GM21723 (cell line): ENCODE measurements around the gene EML6.

Experiments used
- ATAC-seq: cut with Tn5 transposase; IDR thresholded peaks from one replicate; pipeline ENCODE4 v1.9.1; 2021; ENCODE audit warnings: mild to moderate bottlenecking, moderate library complexity; ENCODE audit not compliant: unreplicated experiment

Gene EML6

DNA sequence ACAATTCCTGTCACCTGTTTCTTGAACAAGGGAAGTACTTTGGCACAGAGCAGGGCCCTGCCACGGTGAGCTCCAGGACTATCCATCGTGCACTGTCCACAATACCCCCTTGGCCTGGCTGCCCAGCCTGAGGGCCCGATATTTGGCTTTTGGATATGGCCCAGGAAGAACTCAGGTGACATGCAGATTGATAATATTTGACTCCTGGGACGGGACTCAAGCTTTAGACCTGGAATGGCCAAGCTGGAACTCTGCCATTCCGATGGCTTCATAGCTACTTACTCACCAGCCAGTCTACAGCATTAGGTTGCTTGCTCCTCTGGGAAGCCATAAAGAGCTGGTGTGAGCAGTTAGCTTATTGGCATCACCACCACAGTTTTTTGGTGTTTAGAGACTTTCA, 26.6 kb downstream of the EML6 start:
- ATAC-seq = no peak

- ATAC-seq = no peak
Measured at GRCh38 chr2:54752439-54752838, 29.0 kb downstream of the EML6 start.

DNA sequence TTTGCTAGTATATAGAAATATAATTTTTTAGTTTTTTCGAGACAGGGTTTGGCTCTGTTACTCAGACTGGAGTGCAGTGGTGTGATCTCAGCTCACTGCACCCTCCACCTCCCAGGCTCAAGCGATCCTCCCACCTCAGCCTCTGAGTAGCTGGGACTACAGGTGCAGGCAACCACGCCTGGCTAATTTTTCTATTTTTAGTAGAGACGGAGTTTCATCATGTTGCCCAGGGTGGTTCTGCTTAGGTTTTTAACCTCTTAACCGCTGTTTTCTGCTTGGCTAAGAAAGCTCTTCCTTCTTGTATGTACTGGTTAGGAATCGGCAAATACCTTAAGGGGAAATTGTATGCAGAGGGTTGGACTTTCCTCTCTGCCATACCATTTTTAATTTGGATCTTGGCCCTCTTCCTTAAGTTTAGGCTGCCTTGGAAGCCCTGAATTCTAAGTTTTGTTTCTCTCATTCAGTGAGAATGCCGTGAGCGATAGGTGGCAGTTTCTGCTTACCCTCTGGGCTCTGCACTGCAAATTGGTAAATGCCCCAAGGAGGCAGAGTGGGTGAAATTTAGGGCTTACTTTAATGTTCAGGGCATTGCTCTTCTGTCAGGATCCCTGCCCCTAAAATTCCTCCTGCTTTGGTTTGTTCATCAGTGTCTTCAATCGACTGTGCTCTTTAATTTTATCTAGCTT, 32.3 kb downstream of the EML6 start:
- ATAC-seq = peak; percentile 78

- ATAC-seq = peak; percentile 44
Measured at GRCh38 chr2:54757500-54757899, 34.0 kb downstream of the EML6 start.

DNA sequence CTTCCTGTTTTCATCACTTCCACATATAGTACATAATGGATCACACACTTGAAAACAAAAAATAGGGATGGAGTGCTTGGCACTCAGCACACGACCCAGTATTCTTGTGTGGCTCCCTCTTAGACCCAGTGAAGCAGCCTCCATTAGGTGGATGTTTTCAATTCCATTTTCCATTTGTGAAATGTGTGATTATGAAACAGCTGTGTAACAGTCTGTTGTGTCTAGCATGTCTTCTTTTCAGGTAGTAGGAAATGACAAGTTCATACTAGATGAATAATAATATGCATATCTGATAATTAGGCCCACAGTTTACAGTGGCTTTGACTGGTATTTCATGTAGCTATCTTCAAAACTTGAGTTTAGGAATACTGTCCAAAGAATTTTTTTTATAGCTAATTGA, 35.5 kb downstream of the EML6 start:
- ATAC-seq = no peak

DNA sequence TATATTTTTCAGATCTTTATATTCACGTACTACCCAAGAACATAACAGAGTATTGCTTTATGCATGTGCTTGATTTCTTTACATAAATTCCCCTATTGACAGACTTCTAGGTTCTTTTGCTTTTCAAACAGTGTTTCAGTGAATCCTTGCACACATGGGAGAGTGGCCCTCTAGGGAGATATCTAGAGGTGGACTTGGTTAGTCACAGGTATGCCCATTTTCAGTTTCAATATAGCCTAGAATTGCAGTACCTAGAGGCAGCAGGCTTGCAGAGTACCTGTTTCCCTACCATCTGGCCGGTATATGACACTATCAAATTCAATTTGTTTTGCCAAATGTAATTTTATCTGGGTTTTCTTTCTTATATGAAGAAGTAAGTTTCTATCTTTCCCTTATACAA, 36.8 kb downstream of the EML6 start:
- ATAC-seq = no peak

- ATAC-seq = no peak
Measured at GRCh38 chr2:54763636-54764291, 40.3 kb downstream of the EML6 start.

GRCh38 chr2:54767921-54768320, 44.5 kb downstream of the EML6 start:
- ATAC-seq = no peak

DNA sequence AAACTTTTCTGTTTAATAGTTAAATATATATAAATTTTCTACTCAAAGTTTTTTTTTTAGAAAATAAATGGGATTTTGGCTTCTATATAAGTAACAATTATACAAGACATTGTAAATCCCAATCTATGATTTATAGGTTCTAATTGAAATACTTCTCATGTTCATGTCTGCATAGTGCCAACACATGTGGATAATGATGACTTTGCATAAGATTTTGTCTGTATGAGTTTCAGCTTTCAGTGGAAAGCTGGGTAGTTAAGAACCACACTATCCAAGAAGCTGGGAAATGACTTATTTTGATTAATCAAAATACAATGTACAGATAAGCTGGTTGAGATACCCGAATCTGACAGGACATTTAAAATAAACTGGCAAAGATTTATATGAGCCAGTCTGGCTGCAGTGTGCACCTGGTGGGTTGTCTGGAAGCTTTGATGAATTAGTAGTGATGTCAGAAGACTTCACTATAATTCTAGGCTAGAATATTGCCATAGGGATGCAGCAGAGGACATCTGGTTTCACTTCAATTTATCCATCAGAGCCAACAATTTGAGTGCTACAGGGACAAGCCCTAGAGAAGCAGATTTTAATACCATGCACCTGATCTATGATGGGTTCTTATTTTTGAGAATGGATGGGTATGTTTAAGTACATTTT, 45.4 kb downstream of the EML6 start:
- ATAC-seq = no peak

DNA sequence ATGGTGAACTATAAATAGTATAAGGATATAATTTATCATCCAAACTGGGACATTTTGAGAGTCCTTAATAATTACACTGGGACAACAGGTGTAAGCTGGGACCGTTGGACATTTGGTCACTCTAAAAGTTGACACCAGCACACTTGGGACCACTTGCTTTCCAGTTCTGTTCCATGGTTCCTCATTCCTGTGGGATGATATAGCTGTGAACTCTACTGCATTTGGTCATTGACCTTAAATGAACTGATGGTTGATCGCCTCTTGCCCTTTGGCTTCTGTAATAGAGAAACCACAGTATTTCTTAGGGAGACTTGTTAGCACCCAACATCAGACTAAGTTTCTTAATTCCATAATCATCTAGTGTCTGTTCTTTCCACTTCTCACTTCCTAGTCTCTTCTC, 46.7 kb downstream of the EML6 start:
- ATAC-seq = no peak

DNA sequence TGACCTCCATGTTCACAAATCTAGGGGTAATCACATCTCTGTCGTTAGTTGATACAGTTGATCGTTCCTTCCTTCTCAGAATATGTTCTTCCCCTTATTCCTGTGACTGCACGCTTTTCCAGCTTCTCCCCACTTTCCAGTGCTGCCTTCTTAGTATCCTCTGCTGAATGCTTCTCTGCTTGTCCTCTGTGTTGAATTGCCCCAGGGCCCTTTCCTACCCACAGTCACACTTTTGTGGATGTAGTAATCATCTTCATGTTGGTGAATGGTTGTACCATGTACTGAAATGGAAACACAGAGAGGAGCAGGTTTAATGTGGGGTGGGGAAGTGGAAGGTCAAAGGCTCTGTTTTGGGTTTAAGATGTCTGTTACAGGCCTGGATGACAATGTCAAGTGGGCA, 47.2 kb downstream of the EML6 start:
- no peak for ATAC-seq

DNA sequence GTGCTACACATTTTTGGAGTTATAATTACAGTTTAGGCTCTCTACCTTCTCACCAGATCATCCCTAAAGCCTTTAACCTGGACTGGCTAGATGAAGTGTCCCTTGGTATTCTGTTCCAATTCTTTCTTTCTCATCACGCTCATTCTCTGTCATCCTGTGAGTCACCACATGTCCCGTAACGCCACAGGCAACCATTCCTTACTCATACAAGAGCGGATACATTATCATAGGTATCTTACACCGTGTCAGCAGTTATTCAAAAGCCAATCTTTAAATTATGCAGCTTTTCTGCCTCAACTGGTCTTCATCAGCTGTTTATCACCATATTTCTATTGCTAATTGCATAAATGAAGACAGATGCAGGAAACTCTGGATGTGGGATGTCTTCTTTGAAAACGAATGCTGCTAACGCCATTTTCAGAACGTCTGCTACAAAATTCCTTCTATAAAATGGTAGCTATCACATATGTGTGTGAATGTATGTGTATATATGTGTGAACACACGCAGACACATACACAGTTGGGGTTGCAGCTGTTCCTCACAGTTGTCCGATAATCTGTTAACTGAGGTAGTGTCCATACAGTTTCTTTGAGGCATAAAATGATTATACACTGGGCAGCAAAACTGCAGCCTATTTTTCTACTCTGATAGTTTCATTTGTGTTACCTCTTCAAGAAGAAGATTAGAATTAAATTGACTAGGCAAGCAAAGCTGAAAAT, 47.9 kb downstream of the EML6 start:
- ATAC-seq = no peak

DNA sequence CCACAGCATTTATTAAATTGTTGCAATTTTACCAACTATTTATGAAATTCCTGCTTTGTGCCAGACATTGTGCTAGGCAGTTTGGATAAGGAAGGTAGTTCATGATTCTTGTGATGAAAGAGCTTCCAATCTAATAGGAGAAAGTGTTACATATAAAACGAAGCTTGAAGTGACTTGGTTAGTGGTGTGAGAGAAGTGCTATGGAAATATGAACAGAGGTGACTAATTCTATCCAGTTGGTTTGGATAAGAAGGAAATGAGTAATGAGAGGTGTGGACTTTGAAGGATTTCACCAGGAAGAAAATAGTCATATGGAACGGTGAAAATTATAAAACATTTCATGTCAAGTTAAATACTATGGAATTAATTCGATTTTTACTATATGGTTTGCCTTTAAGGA, 48.6 kb downstream of the EML6 start:
- no peak for ATAC-seq

GRCh38 chr2:54772531-54772930, 49.1 kb downstream of the EML6 start:
- no peak for ATAC-seq

DNA sequence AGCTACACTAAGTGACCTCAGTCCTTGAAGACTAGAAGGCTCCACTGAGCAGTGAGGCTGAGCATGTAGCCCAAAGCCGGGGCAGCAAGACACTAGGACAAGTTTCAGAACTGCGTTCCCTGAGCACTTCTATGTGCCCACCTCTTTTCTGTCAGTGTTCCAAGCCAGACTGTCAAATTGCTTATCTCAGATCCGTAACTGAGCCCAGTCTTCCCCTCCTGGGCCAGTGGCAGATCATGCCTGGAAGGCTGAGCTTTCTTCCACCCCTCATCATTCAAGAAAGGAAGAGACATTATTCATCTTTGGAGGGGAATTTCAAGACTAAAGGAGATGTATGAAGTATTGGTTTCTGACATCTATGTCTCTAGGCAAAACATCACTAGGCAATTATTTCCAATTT, 49.8 kb downstream of the EML6 start:
- ATAC-seq = no peak

- ATAC-seq = no peak
Measured at GRCh38 chr2:54773838-54774237, 50.4 kb downstream of the EML6 start.

DNA sequence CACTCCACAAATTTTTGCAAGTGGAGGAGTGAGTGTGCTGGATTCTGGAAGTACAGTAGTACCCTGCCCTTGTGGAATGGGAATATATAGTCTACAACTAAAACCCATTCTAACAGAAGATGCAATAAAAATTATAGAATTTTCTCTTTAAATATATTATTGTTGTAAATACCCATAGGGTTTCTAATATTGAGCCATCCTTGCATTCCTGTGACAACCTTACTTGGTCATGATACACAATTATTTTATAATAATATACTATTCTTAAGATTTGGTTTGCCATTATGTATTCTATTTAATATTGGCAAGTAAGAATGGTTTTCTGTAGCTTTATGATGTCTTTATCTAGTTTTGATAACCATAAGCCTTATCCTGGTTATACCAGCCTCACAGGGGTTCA, 52.2 kb downstream of the EML6 start:
- no peak for ATAC-seq

DNA sequence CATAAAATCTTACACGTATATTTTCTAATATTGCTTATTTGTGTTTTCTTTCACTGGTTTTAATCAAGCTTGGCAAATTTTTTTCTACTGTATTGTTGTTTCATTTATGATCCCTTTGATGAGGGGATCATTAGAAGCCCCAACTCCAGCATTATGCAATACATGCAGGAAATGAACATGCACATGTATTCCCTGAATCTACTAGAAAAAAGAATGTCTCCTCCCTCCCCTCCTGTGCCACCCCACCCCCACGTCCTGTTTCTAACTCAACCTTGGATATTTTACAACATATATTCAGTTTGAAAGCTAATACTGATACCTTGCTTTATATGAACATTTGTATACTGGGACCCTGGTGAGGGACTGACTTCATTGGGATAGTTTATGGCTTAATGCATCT, 53.0 kb downstream of the EML6 start:
- ATAC-seq = no peak

DNA sequence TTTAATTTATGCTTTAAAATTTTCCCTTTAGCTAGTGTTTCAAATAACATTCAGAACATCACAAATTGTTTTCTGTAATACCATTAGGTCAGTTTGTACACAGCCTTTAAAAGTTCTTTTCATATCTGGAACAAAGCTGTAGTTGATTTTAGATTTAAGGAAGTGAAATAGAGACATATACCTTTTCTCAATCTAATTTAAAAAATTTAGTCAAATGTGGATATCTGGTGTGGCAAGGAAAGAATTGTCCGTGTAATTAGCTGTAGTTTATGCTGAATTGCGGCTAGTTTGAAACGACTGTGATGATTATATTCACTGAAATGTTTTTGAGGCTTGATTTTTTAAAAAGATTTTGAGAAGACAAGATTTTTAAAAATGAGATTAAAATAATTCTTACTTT, 59.9 kb downstream of the EML6 start:
- no peak for ATAC-seq

DNA sequence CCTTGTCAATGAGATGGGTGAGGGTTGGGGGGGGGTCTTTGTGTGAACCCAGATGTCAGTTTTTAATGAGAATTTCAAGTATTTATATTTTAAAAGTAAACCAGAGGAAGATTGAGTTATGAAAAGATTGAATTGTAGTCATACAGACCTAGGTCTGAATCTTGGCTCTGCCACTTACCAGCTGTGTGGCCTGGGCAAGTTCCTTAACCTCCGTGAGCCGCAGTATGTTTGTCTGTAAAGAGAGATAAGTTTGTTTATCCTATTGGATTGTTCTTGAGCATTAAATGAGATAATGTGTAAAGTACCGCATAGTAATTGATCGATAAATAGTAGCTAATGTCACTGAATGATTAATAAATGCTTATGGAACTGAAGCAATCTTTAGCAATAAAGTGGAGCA, 63.8 kb downstream of the EML6 start:
- ATAC-seq = no peak

DNA sequence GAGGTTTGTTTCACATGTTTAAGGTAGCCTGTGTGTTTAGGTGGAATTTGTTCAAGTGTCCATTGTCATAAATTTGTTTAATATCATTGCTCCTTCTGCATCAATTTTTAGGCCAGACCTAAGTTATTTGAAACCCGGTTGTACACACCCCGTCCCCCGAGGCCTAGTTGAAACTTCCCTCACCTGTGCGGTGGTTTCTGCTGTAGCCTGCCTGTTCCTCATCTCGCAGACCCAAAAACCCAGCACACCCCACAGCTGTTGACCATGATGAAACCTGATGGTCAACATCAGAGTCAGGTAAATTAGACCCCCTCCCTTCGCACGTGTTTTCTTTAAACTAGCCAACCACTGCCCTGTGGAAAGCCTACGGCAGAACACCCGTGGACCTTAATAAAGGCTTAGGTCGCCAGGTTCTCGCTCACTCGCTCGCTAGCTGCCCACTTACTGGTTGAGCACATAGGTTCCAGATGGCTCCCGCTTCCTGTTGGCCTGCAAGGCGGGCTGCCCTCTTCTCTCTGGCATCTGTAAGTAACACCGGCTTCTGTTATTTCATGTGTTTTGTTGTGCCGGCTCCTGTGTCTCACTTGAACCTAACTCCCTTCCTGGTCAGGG, 64.4 kb downstream of the EML6 start:
- ATAC-seq = no peak
